Common myeloid progenitor, CD34-positive (primary cell): Measurements from ENCODE around the gene SORL1.

Experiments used
- CTCF ChIA-PET: fragments of 350-600 bp; sonication (Branson Sonifier 250); formaldehyde crosslinking; loops from one replicate; lab custom pipeline; 2021; ENCODE audit warnings: antibody characterized with exemption; lab: Charles Lee
- POLR2A ChIA-PET: fragments of 350-600 bp; sonication (Branson Sonifier 250); formaldehyde crosslinking; loops from one replicate; lab custom pipeline; 2021; ENCODE audit warnings: antibody characterized with exemption; lab: Charles Lee
- DNase-seq, 3 donors: peaks; one replicate each; pipeline versions ENCODE4 v3.0.0 to v3.0.0-alpha.2; 2013
- H3K27ac ChIP-seq, 2 experiments: 1 replicate in 1 of 2; 2 replicates in 1 of 2; pipeline ENCODE4 v1.7.0; 2013; ENCODE audit warnings: inconsistent platforms in 2 of 2, low read length in 2 of 2, mild to moderate bottlenecking in 2 of 2, low read depth in 1 of 2, moderate library complexity in 1 of 2; ENCODE audit not compliant: severe bottlenecking in 2 of 2, insufficient read depth in 1 of 2, poor library complexity in 1 of 2
- H3K27me3 ChIP-seq, 5 experiments: replicated peaks in 2 of 5; 1 replicate in 3 of 5; 2 replicates in 2 of 5; pipeline versions ENCODE4 v1.6.1 to v1.7.0; 2013; ENCODE audit warnings: low read length in 4 of 5, mild to moderate bottlenecking in 2 of 5, moderate library complexity in 2 of 5, inconsistent platforms in 1 of 5; ENCODE audit not compliant: insufficient read depth in 5 of 5, control insufficient read depth in 4 of 5
- H3K36me3 ChIP-seq, 4 experiments: 1 replicate in 2 of 4; 2 replicates in 2 of 4; pipeline versions ENCODE4 v1.6.1 to v1.7.0; 2013; ENCODE audit warnings: low read length in 3 of 4, control low read depth in 1 of 4, mild to moderate bottlenecking in 1 of 4; ENCODE audit not compliant: control insufficient read depth in 4 of 4, insufficient read depth in 4 of 4
- H3K4me1 ChIP-seq, 4 experiments: 1 replicate in 3 of 4; 2 replicates in 1 of 4; pipeline versions ENCODE4 v1.6.1 to v1.7.1; 2013; ENCODE audit warnings: low read length in 3 of 4, mild to moderate bottlenecking in 3 of 4, control low read depth in 1 of 4, inconsistent platforms in 1 of 4, moderate library complexity in 1 of 4; ENCODE audit not compliant: control insufficient read depth in 4 of 4, insufficient read depth in 4 of 4; ENCODE audit errors: control extremely low read depth in 1 of 4
- H3K4me3 ChIP-seq, 7 experiments: 1 replicate in 4 of 7; 2 replicates in 3 of 7; pipeline versions ENCODE4 v1.5.1 to v1.7.0; 2013; ENCODE audit warnings: mild to moderate bottlenecking in 7 of 7, low read length in 6 of 7, moderate library complexity in 6 of 7, inconsistent platforms in 2 of 7, low read depth in 2 of 7, control low read depth in 1 of 7; ENCODE audit not compliant: insufficient read depth in 4 of 7, control insufficient read depth in 1 of 7; ENCODE audit errors: extremely low read depth in 1 of 7
- H3K9me3 ChIP-seq, 5 experiments: 1 replicate in 4 of 5; 2 replicates in 1 of 5; pipeline versions ENCODE4 v1.6.1 to v1.7.1; 2013; ENCODE audit warnings: low read length in 4 of 5, mild to moderate bottlenecking in 2 of 5, inconsistent platforms in 1 of 5, low read depth in 1 of 5, moderate library complexity in 1 of 5; ENCODE audit not compliant: control insufficient read depth in 4 of 5, insufficient read depth in 2 of 5; ENCODE audit errors: control extremely low read depth in 1 of 5
- WGBS: methylation state at CpG from one replicate; pipeline ENCODE4 v1.1.5; 2013; ENCODE audit not compliant: insufficient coverage; 5-methylcytosine and 5-hydroxymethylcytosine counted together

SORL1 gene

DNA sequence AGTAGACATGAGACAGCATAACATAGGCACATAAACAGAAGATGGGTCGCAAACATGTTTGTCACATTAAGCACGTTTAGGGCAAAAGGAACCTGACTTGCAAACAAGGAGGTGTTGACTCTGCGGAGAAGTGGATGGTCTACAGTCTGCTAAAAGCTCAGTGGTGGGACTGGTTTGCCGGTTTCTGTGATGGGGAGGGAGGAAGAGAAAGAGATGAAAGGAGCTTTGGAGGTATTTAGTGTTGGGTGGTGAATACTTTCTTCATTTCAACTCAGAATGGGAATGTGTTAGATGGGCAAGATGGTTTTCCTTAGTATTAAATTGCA lies 192.0 kb downstream of the SORL1 start:
- WGBS, result 92% methylated on average over 3 of the region's 4 CpGs
- ChIA-PET CTCF (interaction anchor here (0.6 to 3.3 kb wide), 4 partner anchors 11 to 960 kb away, joined by 3 to 33 read pairs (median 4); no protein-coding TSS in a partner anchor), POLR2A (no interaction called here)
- H3K27ac ChIP-seq, result no peak overlapping the region
- H3K9me3 ChIP-seq, result no peaks in the 10 kb centered on the region
- no peaks in the 10 kb centered on the region for H3K4me1 ChIP-seq
- no peak overlapping the region for H3K4me3 ChIP-seq
- no peak for DNase-seq
- H3K27me3 ChIP-seq, result no peaks in the 10 kb centered on the region
- no peaks in the 10 kb centered on the region for H3K36me3 ChIP-seq

DNA sequence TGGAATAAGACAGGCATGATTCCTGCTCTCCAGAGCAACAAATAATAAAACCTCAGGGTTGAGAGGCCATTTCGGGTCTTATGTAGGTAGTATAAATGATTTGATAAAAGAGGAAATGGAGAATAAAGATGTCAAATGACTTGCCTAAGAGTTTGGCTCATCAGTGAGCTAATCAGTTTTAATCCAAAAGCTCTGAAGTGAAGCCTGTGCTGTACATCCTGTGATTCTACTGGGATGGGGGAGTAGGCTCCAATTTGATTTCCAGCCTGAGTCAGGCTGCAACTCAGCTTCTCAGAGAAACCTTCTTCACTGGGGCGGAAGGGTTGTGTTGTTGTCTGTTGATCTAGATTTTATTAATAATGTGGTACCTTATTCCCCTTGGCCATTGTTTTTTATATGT lies 192.9 kb downstream of the SORL1 start:
- POLR2A ChIA-PET, result no interaction called here
- WGBS, result 60% methylated on average over 1 of the region's 2 CpGs
- CTCF ChIA-PET, result interaction anchor here (1.1 to 3.3 kb wide), 2 partner anchors 10 to 14 kb away, joined by 4 to 33 read pairs; no protein-coding TSS in a partner anchor

DNA sequence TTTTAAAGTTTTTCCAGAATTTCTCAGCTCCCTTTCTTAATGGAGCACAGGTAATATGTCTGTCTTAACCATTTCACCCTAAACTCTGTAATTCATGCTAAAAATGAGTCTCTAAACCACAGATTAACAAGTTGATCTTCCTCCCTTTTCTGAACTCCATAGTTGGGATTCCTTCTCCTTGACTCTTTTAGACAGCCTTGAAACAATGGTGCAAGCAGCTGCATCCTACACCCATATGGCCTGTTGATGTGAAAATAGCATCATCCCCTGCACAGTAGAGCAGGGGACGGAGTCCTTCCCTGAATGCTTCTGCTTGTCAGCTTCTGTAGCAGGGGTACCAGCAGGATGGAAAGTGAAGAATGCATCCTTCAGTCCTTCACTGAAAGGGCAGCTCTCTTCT lies 193.5 kb downstream of the SORL1 start:
- ChIA-PET POLR2A (no interaction called here), CTCF (interaction anchor here (3.3 kb wide), 1 partner anchor 10 kb away, joined by 33 read pairs; no protein-coding TSS in a partner anchor)
- H3K4me3 ChIP-seq, result no peak overlapping the region
- WGBS, result 100% methylated on average over 1 of the region's 1 CpG
- H3K27ac ChIP-seq, result no peak overlapping the region
- DNase-seq, result no peak
- H3K36me3 ChIP-seq, result no peaks in the 10 kb centered on the region
- no peaks in the 10 kb centered on the region for H3K27me3 ChIP-seq
- H3K9me3 ChIP-seq, result no peaks in the 10 kb centered on the region
- H3K4me1 ChIP-seq, result no peaks in the 10 kb centered on the region

More for the DNA sequence above, 192.9 kb downstream of the SORL1 start:
- no peak for DNase-seq
- Histone ChIP-seq H3K27ac (no peak overlapping the region), H3K36me3 (no peaks in the 10 kb centered on the region), H3K9me3 (no peaks in the 10 kb centered on the region), H3K4me3 (no peak overlapping the region), H3K4me1 (no peaks in the 10 kb centered on the region), H3K27me3 (no peaks in the 10 kb centered on the region)

DNA sequence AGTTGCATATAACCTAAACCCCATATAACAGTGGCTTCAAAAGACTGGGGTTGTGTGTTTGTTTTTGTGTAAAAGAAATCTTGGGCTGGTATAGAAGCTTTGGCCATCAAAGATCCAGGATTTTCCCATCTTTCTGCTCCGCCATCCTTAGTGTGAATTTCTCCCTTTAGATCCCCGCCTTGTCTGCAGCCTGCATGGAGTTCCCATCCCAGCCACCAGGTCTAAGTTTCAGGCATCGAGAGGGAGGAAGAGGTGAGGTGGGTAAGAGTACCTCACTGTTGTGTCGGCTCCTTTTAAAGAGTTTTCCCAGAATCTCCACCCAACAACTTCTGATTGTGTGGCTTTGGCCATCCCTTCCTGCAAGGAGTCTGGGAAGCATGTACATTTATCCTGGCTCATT lies 196.2 kb downstream of the SORL1 start:
- DNase-seq, result no peak
- 100% methylated on average over 1 of the region's 4 CpGs for WGBS
- Histone ChIP-seq H3K27me3 (no peaks in the 10 kb centered on the region), H3K4me3 (no peak overlapping the region), H3K9me3 (no peaks in the 10 kb centered on the region), H3K36me3 (no peaks in the 10 kb centered on the region), H3K27ac (no peak overlapping the region), H3K4me1 (no peaks in the 10 kb centered on the region)
- CTCF ChIA-PET, result no interaction called here
- POLR2A ChIA-PET, result no interaction called here

DNA sequence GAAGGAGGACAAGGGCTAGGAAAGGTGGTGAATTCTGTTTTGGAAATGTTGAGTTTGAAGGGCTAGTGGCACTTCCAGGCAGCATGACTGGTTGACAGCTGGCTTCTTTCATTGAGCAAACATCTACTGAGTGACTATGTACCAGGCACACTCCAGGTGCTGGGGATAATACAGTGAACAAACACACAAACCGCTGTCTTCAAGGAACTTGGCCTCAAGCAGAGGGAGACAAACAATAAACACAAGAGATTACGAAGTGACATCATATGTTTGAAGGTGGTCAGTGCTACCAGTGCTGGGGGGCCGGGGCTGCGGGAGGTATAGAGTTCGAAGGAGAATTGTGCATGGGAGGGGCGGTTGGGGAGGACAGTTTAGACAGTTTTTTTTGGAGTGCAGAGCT lies 197.7 kb downstream of the SORL1 start:
- CTCF ChIA-PET, result interaction anchor here (1.3 kb wide), 1 partner anchor 453 kb away, joined by 3 read pairs; no protein-coding TSS in a partner anchor
- Histone ChIP-seq H3K36me3 (no peaks in the 10 kb centered on the region), H3K27me3 (peaks cover 0 to 2% (median 0%) of the 10 kb centered on the region in 5 experiments), H3K4me1 (peaks cover 0 to 2% (median under 1%) of the 10 kb centered on the region in 4 experiments), H3K27ac (no peak overlapping the region), H3K4me3 (no peak overlapping the region), H3K9me3 (no peaks in the 10 kb centered on the region)
- DNase-seq, result no peak
- POLR2A ChIA-PET, result no interaction called here
- 100% methylated on average over 6 of the region's 6 CpGs for WGBS

DNA sequence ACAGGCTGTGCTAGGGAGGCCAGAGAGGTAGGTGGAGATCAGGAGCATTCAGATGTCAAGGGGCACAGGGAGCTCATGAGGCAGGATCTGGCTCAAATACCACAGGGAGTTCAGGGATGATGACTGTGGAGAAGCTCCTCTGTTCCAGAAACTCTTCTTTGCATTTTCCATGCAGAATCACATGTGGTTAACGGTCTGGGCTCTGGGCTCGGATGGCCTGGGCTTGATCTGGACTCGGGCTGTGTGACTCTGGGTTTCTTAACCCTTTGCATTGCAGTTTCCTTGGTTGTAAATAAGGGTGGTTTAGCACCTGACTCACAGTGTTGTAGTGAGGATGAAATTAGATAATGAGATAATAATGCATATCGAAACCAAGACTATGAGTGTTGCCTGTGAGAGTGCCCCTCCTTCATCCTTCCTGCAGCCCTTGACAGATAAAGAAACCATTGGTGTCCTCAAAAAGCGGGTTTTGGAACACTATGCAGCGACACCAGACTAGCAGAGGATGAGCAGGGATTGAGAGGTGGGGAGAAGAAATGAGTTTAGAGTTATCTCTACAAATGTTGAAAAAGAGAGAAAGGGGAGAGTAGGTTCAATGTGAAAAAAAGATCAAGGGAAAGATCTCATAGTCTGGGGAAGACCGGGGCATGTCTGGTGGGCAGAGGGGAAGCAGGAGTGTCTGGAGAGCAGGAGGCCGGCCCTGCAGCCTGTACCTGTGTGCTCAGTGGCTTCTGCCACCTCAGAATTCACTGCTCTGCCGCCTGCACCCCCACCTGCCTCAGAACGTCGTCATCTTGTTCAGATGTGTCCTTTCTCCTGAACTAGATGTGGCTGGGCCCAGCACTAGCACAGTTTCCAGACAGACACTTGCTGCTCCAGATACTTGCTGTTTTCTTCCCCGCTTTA lies 198.5 kb downstream of the SORL1 start:
- CTCF ChIA-PET, result interaction anchor here (1.3 to 1.4 kb wide), 2 partner anchors 452 to 843 kb away, joined by 3 to 4 read pairs; no protein-coding TSS in a partner anchor
- H3K4me3 ChIP-seq, result no peak overlapping the region

DNA sequence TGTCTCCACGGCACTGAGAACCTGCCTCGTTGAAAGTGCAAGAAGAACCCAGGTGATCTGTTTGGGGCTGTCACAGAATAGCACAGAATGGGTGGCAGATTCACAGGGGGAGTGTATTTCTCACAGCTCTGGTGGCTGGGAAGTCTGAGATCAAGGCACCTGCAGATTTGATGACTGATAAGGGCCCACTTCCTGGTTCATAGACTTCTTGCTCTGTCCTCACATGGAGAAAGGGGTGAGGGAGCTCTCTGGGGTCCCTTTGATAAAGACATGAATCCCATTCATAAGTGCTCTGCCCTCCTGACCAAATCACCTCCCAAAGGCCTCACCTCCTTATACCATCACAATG lies 199.1 kb downstream of the SORL1 start:
- no peak overlapping the region for H3K4me3 ChIP-seq
- peaks cover 0 to 15% (median 11%) of the 10 kb centered on the region in 4 experiments for H3K4me1 ChIP-seq
- POLR2A ChIA-PET, result no interaction called here
- peaks cover 0 to 2% (median 0%) of the 10 kb centered on the region in 5 experiments for H3K27me3 ChIP-seq
- DNase-seq, result no peak
- WGBS, result 88% methylated on average over 2 of the region's 2 CpGs
- H3K36me3 ChIP-seq, result no peaks in the 10 kb centered on the region
- CTCF ChIA-PET, result interaction anchor here (1.4 kb wide), 1 partner anchor 842 kb away, joined by 4 read pairs; no protein-coding TSS in a partner anchor
- H3K27ac ChIP-seq, result no peak overlapping the region
- no peaks in the 10 kb centered on the region for H3K9me3 ChIP-seq

More for the DNA sequence above, 198.5 kb downstream of the SORL1 start:
- Histone ChIP-seq H3K27me3 (peaks cover 0 to 2% (median 0%) of the 10 kb centered on the region in 5 experiments), H3K36me3 (no peaks in the 10 kb centered on the region), H3K4me1 (peaks cover 0 to 10% (median 8%) of the 10 kb centered on the region in 4 experiments), H3K27ac (no peak overlapping the region), H3K9me3 (no peaks in the 10 kb centered on the region)
- 85% methylated on average over 10 of the region's 12 CpGs for WGBS
- DNase-seq, result peak in 1 of 3 donors; percentile 7
- POLR2A ChIA-PET, result no interaction called here
